A549 (cell line): Measurements from ENCODE around the gene CIART. TPM values are rescaled to one million over a fixed set of nuclear protein-coding genes. Genes with fewer than 3 reads are reported as not detected.

Source experiments
- ATAC-seq, 2 experiments: fragments of 200-7000 bp in 1 of 2; fragments of >200 bp in 1 of 2; cut with Nextera tagmentation in 1 of 2; cut with Tn5 transposase in 1 of 2; 3 replicates each; pipeline versions ENCODE4 v1.8.0 to v1.9.1; 2018 to 2020; ENCODE audit warnings: mild to moderate bottlenecking in 1 of 2, moderate library complexity in 1 of 2
- CTCF ChIA-PET: fragments of 300-600 bp; sonication (Branson Sonifier 250); formaldehyde crosslinking; extraction: SDS; loops from one replicate; lab custom pipeline; 2021; ENCODE audit warnings: antibody characterized with exemption, inconsistent platforms; lab: Yijun Ruan, JAX
- POLR2A ChIA-PET: fragments of 350-600 bp; formaldehyde crosslinking; extraction: SDS; loops from one replicate; lab custom pipeline; 2021; ENCODE audit warnings: antibody characterized with exemption, inconsistent platforms; lab: Yijun Ruan, JAX
- DNase-seq, 2 experiments: peaks; one replicate each; pipeline versions ENCODE4 v3.0.0 to v3.0.0-alpha.2; 2011 to 2016; ENCODE audit warnings: low read depth in 1 of 2, low spot score in 1 of 2
- FAIRE-seq: peaks from 2 replicates; lab custom pipeline; 2011; peaks lifted over from hg19 to GRCh38; lab: Jason Lieb, UNC
- H3K27ac ChIP-seq, 2 experiments: fragments of >200 bp; sonication (Bioruptor Twin); formaldehyde crosslinking; 3 replicates each; pipeline ENCODE4 v1.5.1; 2016 to 2017
- H3K4me1 ChIP-seq: fragments of >200 bp; sonication (Bioruptor Twin); formaldehyde crosslinking; 3 replicates; pipeline ENCODE4 v1.6.1; 2016
- H3K4me2 ChIP-seq: fragments of >200 bp; sonication (Bioruptor Twin); formaldehyde crosslinking; 3 replicates; pipeline ENCODE4 v1.6.1; 2016
- H3K4me3 ChIP-seq: fragments of >200 bp; sonication (Bioruptor Twin); formaldehyde crosslinking; 3 replicates; pipeline ENCODE4 v1.5.1; 2016
- H3K9me3 ChIP-seq: fragments of >200 bp; sonication (Bioruptor Twin); formaldehyde crosslinking; 3 replicates; pipeline ENCODE4 v1.6.1; 2016
- CBX8 ChIP-seq: fragments of 200-600 bp; sonication (generic); IDR thresholded peaks from 2 replicates; pipeline ENCODE4 v1.6.1; 2016
- CEBPB ChIP-seq, 2 experiments: fragments of >200 bp in 1 of 2; sonication (Bioruptor Twin) in 1 of 2; formaldehyde crosslinking in 1 of 2; IDR thresholded peaks; 2 replicates each; pipeline ENCODE4 v1.6.1; 2012 to 2016
- CHD2 ChIP-seq: fragments of 150-350 bp; IDR thresholded peaks from 2 replicates; pipeline ENCODE4 v1.6.1; 2014; ENCODE audit warnings: low read length; ENCODE audit not compliant: partially characterized antibody
- CHD4 ChIP-seq: fragments of 200-600 bp; sonication (generic); IDR thresholded peaks from 2 replicates; pipeline ENCODE4 v1.6.1; 2016; ENCODE audit warnings: antibody characterized with exemption, mild to moderate bottlenecking, borderline replicate concordance
- EHMT2 ChIP-seq: fragments of 200-600 bp; sonication (generic); IDR thresholded peaks from 2 replicates; pipeline ENCODE4 v1.6.1; 2016; ENCODE audit warnings: antibody characterized with exemption, low read depth, mild to moderate bottlenecking, moderate library complexity
- EP300 ChIP-seq, 2 experiments: fragments of >200 bp; sonication (Bioruptor Twin); formaldehyde crosslinking; IDR thresholded peaks; 2 replicates in 1 of 2; 3 replicates in 1 of 2; pipeline ENCODE4 v1.6.1; 2016 to 2017
- FOSB ChIP-seq: fragments of 250-450 bp; sonication (Bioruptor Pico); IDR thresholded peaks from 2 replicates; pipeline ENCODE4 v1.5.0; 2020; ENCODE audit warnings: mild to moderate bottlenecking, moderate library complexity
- FOXS1 ChIP-seq: fragments of 250-450 bp; sonication (Bioruptor Pico); IDR thresholded peaks from 2 replicates; pipeline ENCODE4 v1.5.0; 2020; ENCODE audit warnings: mild to moderate bottlenecking, moderate library complexity
- HOXA7 ChIP-seq: fragments of 250-450 bp; sonication (Bioruptor Pico); IDR thresholded peaks from 2 replicates; pipeline ENCODE4 v1.5.0; 2020; ENCODE audit warnings: mild to moderate bottlenecking, moderate library complexity
- JUN ChIP-seq, 2 experiments: fragments of >200 bp; sonication (Bioruptor Twin); formaldehyde crosslinking; IDR thresholded peaks; 2 replicates in 1 of 2; 3 replicates in 1 of 2; pipeline ENCODE4 v1.6.1; 2016 to 2017
- KDM1A ChIP-seq: fragments of 200-600 bp; sonication (generic); IDR thresholded peaks from 2 replicates; pipeline ENCODE4 v1.6.1; 2016; ENCODE audit warnings: low read depth, mild to moderate bottlenecking
- KDM5A ChIP-seq: fragments of 200-600 bp; sonication (generic); IDR thresholded peaks from 2 replicates; pipeline ENCODE4 v1.6.1; 2016; ENCODE audit warnings: antibody characterized with exemption, mild to moderate bottlenecking
- MAFK ChIP-seq: fragments of 450-650 bp; IDR thresholded peaks from 2 replicates; pipeline ENCODE4 v1.6.1; 2014; ENCODE audit not compliant: partially characterized antibody
- NFE2L2 ChIP-seq: fragments of 150-350 bp; conservative IDR thresholded peaks from 2 replicates; pipeline ENCODE4 v1.6.1; 2014; ENCODE audit warnings: low read length
- PHF8 ChIP-seq: fragments of 200-600 bp; sonication (generic); IDR thresholded peaks from 2 replicates; pipeline ENCODE4 v1.6.1; 2016; ENCODE audit warnings: low read depth, mild to moderate bottlenecking, antibody characterized with exemption, moderate library complexity, borderline replicate concordance
- POLR2A ChIP-seq: IDR thresholded peaks from 2 replicates; pipeline ENCODE4 v1.6.1; 2012; ENCODE audit warnings: mild to moderate bottlenecking, low read length
- POLR2AphosphoS2 ChIP-seq: conservative IDR thresholded peaks from 2 replicates; pipeline ENCODE4 v1.6.1; 2012; ENCODE audit warnings: low read length, improper control_type of control experiment, inconsistent platforms
- RARB ChIP-seq: fragments of 250-450 bp; sonication (Bioruptor Pico); IDR thresholded peaks from 2 replicates; pipeline ENCODE4 v1.8.0; 2021; ENCODE audit warnings: mild to moderate bottlenecking, moderate library complexity
- RCOR1 ChIP-seq: fragments of 150-350 bp; IDR thresholded peaks from 2 replicates; pipeline ENCODE4 v1.6.1; 2014; ENCODE audit warnings: antibody characterized with exemption, low read length, low read depth
- RNF2 ChIP-seq: fragments of 200-600 bp; sonication (generic); IDR thresholded peaks from 2 replicates; pipeline ENCODE4 v1.6.1; 2016; ENCODE audit warnings: low read depth, mild to moderate bottlenecking, antibody characterized with exemption, moderate library complexity, borderline replicate concordance
- SMC3 ChIP-seq: fragments of >200 bp; sonication (Bioruptor Twin); formaldehyde crosslinking; IDR thresholded peaks from 3 replicates; pipeline ENCODE4 v1.6.1; 2018; ENCODE audit warnings: inconsistent platforms
- ZFP36 ChIP-seq: fragments of 450-650 bp; IDR thresholded peaks from 2 replicates; pipeline ENCODE4 v1.6.1; 2014; ENCODE audit warnings: borderline replicate concordance; ENCODE audit not compliant: partially characterized antibody
- ZNF302 ChIP-seq: fragments of 250-450 bp; sonication (Bioruptor Pico); IDR thresholded peaks from 2 replicates; pipeline ENCODE4 v1.9.0; 2021; ENCODE audit warnings: inconsistent platforms, mild to moderate bottlenecking, moderate library complexity
- WGBS: methylation state at CpG from one replicate; pipeline ENCODE4 v1.1.6; 2017; ENCODE audit errors: missing lambda C conversion rate; 5-methylcytosine and 5-hydroxymethylcytosine counted together
- polyA plus RNA-seq, 4 experiments: library from polyadenylated mRNA; depleted of rRNA in 3 of 4; stranded (reverse); fragments of >200 nt; fragmentation: RNase III in 1 of 4; extraction: RNeasy Plus Mini Kit Qiagen cat#74134 plus additional on column Dnase treatment in 1 of 4; gene quantifications; 2 replicates in 3 of 4; 3 replicates in 1 of 4; pipeline ENCODE4 v1.2.3, GENCODE V29; 2011 to 2017
- TF ChIP-seq, protein P1 (sequence below): fragments of >200 bp; sonication (Bioruptor Twin); formaldehyde crosslinking; IDR thresholded peaks from 3 replicates; pipeline ENCODE4 v1.5.1; 2016
- TF ChIP-seq, protein P2 (sequence below): IDR thresholded peaks from 2 replicates; pipeline ENCODE4 v1.6.1; 2012
- TF ChIP-seq, protein P3 (sequence below): IDR thresholded peaks from 2 replicates; pipeline ENCODE4 v1.6.1; 2012

Gene CIART
- polyA plus RNA-seq, 2 of the 4 experiments (the other 2 are of a cell fraction): 0.48 to 1.3 TPM

DNA sequence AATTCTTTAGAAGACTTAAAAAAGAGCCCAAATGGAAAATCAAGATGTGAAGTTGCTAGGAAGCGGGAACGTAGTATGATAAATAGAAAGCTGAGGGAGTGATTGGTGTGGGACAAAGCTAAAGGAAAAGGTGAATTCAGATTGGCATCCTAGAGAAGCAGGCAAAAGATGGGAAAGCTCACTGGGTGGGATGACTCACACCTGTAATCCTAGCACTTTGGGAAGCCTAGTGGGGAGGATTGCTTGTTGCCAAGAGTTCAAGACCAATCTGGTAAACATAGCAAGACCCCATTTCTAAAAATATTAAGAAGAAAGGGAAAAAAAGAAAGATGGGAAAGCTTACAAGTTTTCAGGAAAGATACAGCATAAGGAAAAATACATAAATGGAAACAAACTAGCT lies 13.1 kb downstream of the CIART start:
- ChIA-PET CTCF (interaction anchor here (1.1 to 2.3 kb wide), 3 partner anchors 9 to 40 kb away, joined by 3 to 7 read pairs (median 5); no protein-coding TSS in a partner anchor), POLR2A (no interaction called here)
- no peak for ATAC-seq
- Histone ChIP-seq H3K9me3 (no peaks in the 10 kb centered on the region), H3K27ac (no peak overlapping the region), H3K4me1 (peaks cover 18% of the 10 kb centered on the region), H3K4me2 (peak overlapping the region; percentile 97), H3K4me3 (no peak overlapping the region)
- no peak for DNase-seq
- no peak for TF ChIP-seq CBX8
- no peak for TF ChIP-seq CEBPB (IDR thresholded peaks at IDR 0.05)
- no peak for TF ChIP-seq RARB (CRISPR knock-in tag)
- no peak for TF ChIP-seq JUN (IDR thresholded peaks at IDR 0.05)
- TF ChIP-seq MAFK: no peak
- TF ChIP-seq CHD4: no peak
- TF ChIP-seq, protein P1, sequence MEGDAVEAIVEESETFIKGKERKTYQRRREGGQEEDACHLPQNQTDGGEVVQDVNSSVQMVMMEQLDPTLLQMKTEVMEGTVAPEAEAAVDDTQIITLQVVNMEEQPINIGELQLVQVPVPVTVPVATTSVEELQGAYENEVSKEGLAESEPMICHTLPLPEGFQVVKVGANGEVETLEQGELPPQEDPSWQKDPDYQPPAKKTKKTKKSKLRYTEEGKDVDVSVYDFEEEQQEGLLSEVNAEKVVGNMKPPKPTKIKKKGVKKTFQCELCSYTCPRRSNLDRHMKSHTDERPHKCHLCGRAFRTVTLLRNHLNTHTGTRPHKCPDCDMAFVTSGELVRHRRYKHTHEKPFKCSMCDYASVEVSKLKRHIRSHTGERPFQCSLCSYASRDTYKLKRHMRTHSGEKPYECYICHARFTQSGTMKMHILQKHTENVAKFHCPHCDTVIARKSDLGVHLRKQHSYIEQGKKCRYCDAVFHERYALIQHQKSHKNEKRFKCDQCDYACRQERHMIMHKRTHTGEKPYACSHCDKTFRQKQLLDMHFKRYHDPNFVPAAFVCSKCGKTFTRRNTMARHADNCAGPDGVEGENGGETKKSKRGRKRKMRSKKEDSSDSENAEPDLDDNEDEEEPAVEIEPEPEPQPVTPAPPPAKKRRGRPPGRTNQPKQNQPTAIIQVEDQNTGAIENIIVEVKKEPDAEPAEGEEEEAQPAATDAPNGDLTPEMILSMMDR: no peak
- TF ChIP-seq PHF8: no peak
- TF ChIP-seq ZFP36: no peak
- no peak for TF ChIP-seq KDM1A
- TF ChIP-seq CHD2: no peak
- TF ChIP-seq NFE2L2: no peak
- no peak for TF ChIP-seq POLR2A
- no peak for TF ChIP-seq EHMT2
- no peak for TF ChIP-seq EP300 (IDR thresholded peaks at IDR 0.05)
- TF ChIP-seq ZNF302 (CRISPR knock-in tag): no peak
- TF ChIP-seq HOXA7 (CRISPR knock-in tag): no peak
- TF ChIP-seq KDM5A: no peak
- no peak for TF ChIP-seq FOXS1 (CRISPR knock-in tag)
- 96% methylated on average over 2 of the region's 2 CpGs for WGBS
- FAIRE-seq: no peak

DNA sequence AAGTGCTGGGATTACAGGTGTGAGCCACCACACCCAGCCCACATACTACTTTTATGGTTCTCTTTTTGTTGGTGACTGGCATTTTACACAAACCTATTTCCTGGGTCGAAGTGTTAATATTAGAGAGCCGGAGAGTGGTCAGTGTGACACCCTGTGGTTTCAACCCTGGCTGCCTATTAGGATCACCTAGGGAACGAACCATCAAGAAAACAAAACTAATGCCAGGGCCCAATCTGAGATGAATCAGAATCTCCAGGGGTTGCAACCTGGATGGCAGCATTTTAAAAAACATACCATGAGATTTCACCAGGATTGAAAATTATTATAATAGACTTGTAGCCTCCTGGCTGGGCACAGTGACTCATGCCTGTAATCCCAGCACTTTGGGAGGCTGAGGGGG lies 17.4 kb downstream of the CIART start:
- Histone ChIP-seq H3K27ac (no peak overlapping the region), H3K4me1 (peaks cover 9% of the 10 kb centered on the region), H3K9me3 (no peaks in the 10 kb centered on the region), H3K4me3 (no peak overlapping the region), H3K4me2 (no peak overlapping the region)
- DNase-seq (no peak), FAIRE-seq (no peak), ATAC-seq (no peak)
- ChIA-PET CTCF (interaction anchor here (0.7 to 1.4 kb wide), 2 partner anchors 18 to 250 kb away, joined by 3 to 6 read pairs; partner anchors contain the start of genes ADAMTSL4 and CIART), POLR2A (no interaction called here)
- TF ChIP-seq, protein P2, sequence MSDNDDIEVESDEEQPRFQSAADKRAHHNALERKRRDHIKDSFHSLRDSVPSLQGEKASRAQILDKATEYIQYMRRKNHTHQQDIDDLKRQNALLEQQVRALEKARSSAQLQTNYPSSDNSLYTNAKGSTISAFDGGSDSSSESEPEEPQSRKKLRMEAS: no peak
- TF ChIP-seq, protein P3, sequence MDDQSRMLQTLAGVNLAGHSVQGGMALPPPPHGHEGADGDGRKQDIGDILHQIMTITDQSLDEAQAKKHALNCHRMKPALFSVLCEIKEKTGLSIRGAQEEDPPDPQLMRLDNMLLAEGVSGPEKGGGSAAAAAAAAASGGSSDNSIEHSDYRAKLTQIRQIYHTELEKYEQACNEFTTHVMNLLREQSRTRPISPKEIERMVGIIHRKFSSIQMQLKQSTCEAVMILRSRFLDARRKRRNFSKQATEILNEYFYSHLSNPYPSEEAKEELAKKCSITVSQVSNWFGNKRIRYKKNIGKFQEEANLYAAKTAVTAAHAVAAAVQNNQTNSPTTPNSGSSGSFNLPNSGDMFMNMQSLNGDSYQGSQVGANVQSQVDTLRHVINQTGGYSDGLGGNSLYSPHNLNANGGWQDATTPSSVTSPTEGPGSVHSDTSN: no peak
- TF ChIP-seq PHF8 (no peak), POLR2AphosphoS2 (no peak), RCOR1 (no peak), CHD2 (no peak), FOXS1 (CRISPR knock-in tag) (no peak), CHD4 (no peak), RNF2 (no peak), NFE2L2 (no peak), SMC3 (no peak), FOSB (CRISPR knock-in tag) (no peak)
- 94% methylated on average over 3 of the region's 3 CpGs for WGBS
